Measurements from ENCODE around the gene TRIM7. TPM values are rescaled to one million over a fixed set of nuclear protein-coding genes. Genes with fewer than 3 reads are reported as not detected.
"Not testable (repeated sequence)": the region's sequence is repeated elsewhere in the genome, so short reads cannot be mapped to it uniquely, and the experiment has no call there.

TRIM7 gene
- total RNA-seq, 1 donor from 2014 or later, result 4.4 TPM

GRCh38 chr5:181185560-181185959, 19.4 kb downstream of the TRIM7 start:
- H3K4me3 ChIP-seq (ENCODE audit: low read depth, low read length), result no peak overlapping the region
- no peaks in the 10 kb centered on the region for H3K36me3 ChIP-seq (ENCODE audit: control insufficient read depth, insufficient read depth, low read length)
- H3K27me3 ChIP-seq (ENCODE audit: control insufficient read depth, insufficient read depth, low read length), result no peaks in the 10 kb centered on the region
- no peak for DNase-seq (ENCODE audit: low read depth)
- TF ChIP-seq CTCF (IDR thresholded peaks at IDR 0.05; ENCODE audit: insufficient read depth, low read length, poor library complexity, severe bottlenecking), result no peak

GRCh38 chr5:181184845-181185216, 20.2 kb downstream of the TRIM7 start:
- no peak overlapping the region for H3K4me3 ChIP-seq (ENCODE audit: low read depth, low read length)
- TF ChIP-seq CTCF (IDR thresholded peaks at IDR 0.05; ENCODE audit: insufficient read depth, low read length, poor library complexity, severe bottlenecking), result no peak
- no peaks in the 10 kb centered on the region for H3K27me3 ChIP-seq (ENCODE audit: control insufficient read depth, insufficient read depth, low read length)
- DNase-seq (ENCODE audit: low read depth), result no peak
- H3K36me3 ChIP-seq (ENCODE audit: control insufficient read depth, insufficient read depth, low read length), result no peaks in the 10 kb centered on the region

- Histone ChIP-seq H3K27me3 (ENCODE audit: control insufficient read depth, insufficient read depth, low read length) (no peaks in the 10 kb centered on the region), H3K36me3 (ENCODE audit: control insufficient read depth, insufficient read depth, low read length) (no peaks in the 10 kb centered on the region), H3K4me3 (ENCODE audit: low read depth, low read length) (no peak overlapping the region)
- DNase-seq (ENCODE audit: low read depth), result no peak
- TF ChIP-seq CTCF (IDR thresholded peaks at IDR 0.05; ENCODE audit: insufficient read depth, low read length, poor library complexity, severe bottlenecking), result no peak
Measured at GRCh38 chr5:181182651-181183050, 22.3 kb downstream of the TRIM7 start.

GRCh38 chr5:181181650-181182565, 23.1 kb downstream of the TRIM7 start:
- TF ChIP-seq CTCF (IDR thresholded peaks at IDR 0.05; ENCODE audit: insufficient read depth, low read length, poor library complexity, severe bottlenecking), result peak; percentile 74
- Histone ChIP-seq H3K4me3 (ENCODE audit: low read depth, low read length) (no peak overlapping the region), H3K36me3 (ENCODE audit: control insufficient read depth, insufficient read depth, low read length) (no peaks in the 10 kb centered on the region), H3K27me3 (ENCODE audit: control insufficient read depth, insufficient read depth, low read length) (no peaks in the 10 kb centered on the region)
- no peak for DNase-seq (ENCODE audit: low read depth)

GRCh38 chr5:181177559-181177958, 27.4 kb downstream of the TRIM7 start:
- H3K27me3 ChIP-seq (ENCODE audit: control insufficient read depth, insufficient read depth, low read length); DNase-seq (ENCODE audit: low read depth); H3K4me3 ChIP-seq (ENCODE audit: low read depth, low read length); H3K36me3 ChIP-seq (ENCODE audit: control insufficient read depth, insufficient read depth, low read length): not testable (repeated sequence)

- DNase-seq (ENCODE audit: low read depth), result no peak
- TF ChIP-seq CTCF (IDR thresholded peaks at IDR 0.05; ENCODE audit: insufficient read depth, low read length, poor library complexity, severe bottlenecking), result no peak
- Histone ChIP-seq H3K36me3 (ENCODE audit: control insufficient read depth, insufficient read depth, low read length) (no peaks in the 10 kb centered on the region), H3K4me3 (ENCODE audit: low read depth, low read length) (no peak overlapping the region), H3K27me3 (ENCODE audit: control insufficient read depth, insufficient read depth, low read length) (no peaks in the 10 kb centered on the region)
Measured at GRCh38 chr5:181176254-181176952, 28.6 kb downstream of the TRIM7 start.

All from kidney epithelial cell (primary cell).